Lower lobe of right lung (tissue), 2 donors: Measurements from ENCODE around the gene ANKRD40. TPM values are rescaled to one million over a fixed set of nuclear protein-coding genes. Genes with fewer than 3 reads are reported as not detected.

Experiments
- ATAC-seq, 2 donors: fragments of 200-7000 bp; cut with Tn5 transposase; one replicate each; pipeline ENCODE4 v1.9.1; 2020 to 2022; ENCODE audit warnings: mild to moderate bottlenecking in 2 of 2, moderate library complexity in 2 of 2
- DNase-seq: peaks from one replicate; pipeline ENCODE4 v3.0.0-alpha.2; 2020
- H3K27ac ChIP-seq: fragments of 200-600 bp; one replicate; pipeline ENCODE4 v1.8.0; 2022
- H3K27me3 ChIP-seq: fragments of 200-600 bp; one replicate; pipeline ENCODE4 v1.8.0; 2022; ENCODE audit warnings: low read depth
- H3K36me3 ChIP-seq: fragments of 200-600 bp; one replicate; pipeline ENCODE4 v1.8.0; 2022; ENCODE audit warnings: mild to moderate bottlenecking
- H3K4me1 ChIP-seq: fragments of 200-600 bp; one replicate; pipeline ENCODE4 v1.8.0; 2022
- H3K4me3 ChIP-seq: fragments of 200-600 bp; one replicate; pipeline ENCODE4 v1.8.0; 2022; ENCODE audit warnings: mild to moderate bottlenecking
- H3K9me3 ChIP-seq: fragments of 200-600 bp; one replicate; pipeline ENCODE4 v1.8.0; 2022
- CTCF ChIP-seq: fragments of 200-600 bp; IDR thresholded peaks from one replicate; pipeline ENCODE4 v1.8.0; 2022; ENCODE audit warnings: antibody characterized with exemption, mild to moderate bottlenecking
- intact Hi-C: fragments of 100-400 bp; cut with DNase I; formaldehyde crosslinking; loops from one replicate; pipeline ENCODE4 v1.11.0; 2022
- total RNA-seq: library from RNA; stranded (reverse); fragmentation: NEBNext Ultra II Directional; extraction: Animal tissue kit (Norgen Biotek cat#: 25700); gene quantifications from one replicate; pipeline ENCODE4 v1.2.1, GENCODE V29; 2021
- donor health status: DM: no; HTN: yes; CAD: no; lungs with severe emphysema.

ANKRD40 gene
- total RNA-seq, 1 donor from 2014 or later = 49.5 TPM

DNA sequence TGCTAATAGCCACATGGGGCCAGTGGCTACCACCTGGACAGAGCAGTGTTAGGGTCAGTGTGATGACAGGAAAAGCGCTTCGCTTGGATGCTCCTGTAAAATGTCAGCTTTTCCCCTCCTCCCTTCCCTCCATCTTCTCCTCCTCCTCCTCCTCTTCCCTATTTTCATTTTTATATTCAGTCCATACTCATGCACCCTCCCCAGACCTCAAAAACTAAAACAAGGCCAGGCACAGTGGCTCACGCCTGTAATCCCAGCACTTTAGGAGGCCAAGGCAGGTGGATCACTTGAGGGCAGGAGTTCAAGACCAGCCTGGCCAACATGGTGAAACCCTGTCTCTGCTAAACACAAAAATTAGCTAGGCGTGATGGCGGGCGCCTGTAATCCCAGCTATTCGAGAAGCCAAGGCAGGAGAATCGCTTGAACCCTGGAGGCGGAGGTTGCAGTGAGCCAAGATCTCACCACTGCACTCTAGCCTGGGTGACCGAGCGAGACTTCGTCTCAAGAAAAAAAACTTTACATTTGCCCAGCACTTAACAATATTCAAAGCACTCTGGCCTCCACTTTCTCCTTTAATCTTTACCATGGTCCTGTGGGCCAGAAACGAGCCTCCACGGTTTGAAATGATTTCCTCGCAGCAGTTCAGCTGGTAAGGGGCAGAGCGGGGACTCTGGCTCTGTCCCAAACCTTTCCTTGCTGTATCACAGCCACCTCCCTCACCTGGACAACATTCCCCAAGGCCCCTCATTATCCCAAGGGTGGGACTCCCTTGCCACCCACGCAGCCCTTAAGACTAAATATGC is 21.8 kb downstream of the ANKRD40 start:
- ATAC-seq (no peak), DNase-seq (no peak)
- no peak for TF ChIP-seq CTCF
- Histone ChIP-seq H3K36me3 (no peaks in the 10 kb centered on the region), H3K9me3 (no peaks in the 10 kb centered on the region), H3K27me3 (peaks cover 7% of the 10 kb centered on the region), H3K4me3 (no peak overlapping the region), H3K27ac (no peak overlapping the region), H3K4me1 (peaks cover 31% of the 10 kb centered on the region)
- intact Hi-C loops = no loop called here

DNA sequence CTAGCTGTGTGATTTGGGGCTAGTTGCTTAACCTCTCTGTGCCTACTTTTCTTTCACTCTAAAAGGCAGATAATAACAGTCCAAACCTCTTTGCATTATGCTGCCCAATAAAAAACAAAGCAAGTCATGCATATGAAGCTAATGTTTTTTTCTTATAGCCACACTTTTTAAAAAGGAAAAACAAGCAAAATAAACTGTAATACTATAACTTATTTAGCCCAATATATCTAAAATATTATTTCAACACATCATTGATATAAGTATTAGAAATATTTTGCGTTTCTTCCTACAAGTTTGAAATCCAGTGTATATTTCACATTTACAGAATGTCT is 22.4 kb downstream of the ANKRD40 start:
- no peaks in the 10 kb centered on the region for H3K9me3 ChIP-seq
- H3K27me3 ChIP-seq = peaks cover 7% of the 10 kb centered on the region
- H3K4me3 ChIP-seq = no peak overlapping the region
- no peaks in the 10 kb centered on the region for H3K36me3 ChIP-seq
- peaks cover 25% of the 10 kb centered on the region for H3K4me1 ChIP-seq
- no peak overlapping the region for H3K27ac ChIP-seq
- DNase-seq (no peak), ATAC-seq (no peak)
- no peak for TF ChIP-seq CTCF
- intact Hi-C loops = no loop called here

DNA sequence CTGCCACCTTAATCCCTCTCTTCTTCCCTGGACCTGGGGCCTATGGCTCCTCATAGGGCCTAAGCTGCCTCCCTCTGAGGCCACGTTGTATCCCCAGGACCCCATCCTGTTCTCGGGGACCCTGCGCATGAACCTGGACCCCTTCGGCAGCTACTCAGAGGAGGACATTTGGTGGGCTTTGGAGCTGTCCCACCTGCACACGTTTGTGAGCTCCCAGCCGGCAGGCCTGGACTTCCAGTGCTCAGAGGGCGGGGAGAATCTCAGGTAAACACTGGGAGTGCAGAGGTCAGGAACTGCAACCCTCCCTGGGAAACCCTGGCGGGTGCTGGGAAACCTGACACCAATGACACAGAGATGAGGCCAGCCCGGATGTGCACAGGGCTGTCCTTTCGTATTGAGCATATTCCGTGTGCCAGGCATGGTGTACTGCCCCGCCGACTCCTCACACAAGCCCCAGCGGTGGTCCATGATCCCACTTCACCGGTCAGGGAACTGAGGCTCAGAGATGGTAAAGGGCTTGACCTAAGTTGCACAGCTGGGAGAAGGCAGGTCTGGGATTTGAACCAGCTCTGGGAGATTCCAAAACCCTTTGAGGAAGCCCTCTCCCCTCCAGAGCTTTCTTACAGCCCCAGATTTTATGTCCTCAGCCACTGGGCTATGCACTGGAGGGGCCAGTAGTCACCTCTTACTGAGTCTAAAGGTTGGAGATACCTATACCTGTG is 22.9 kb downstream of the ANKRD40 start:
- Histone ChIP-seq H3K27ac (no peak overlapping the region), H3K4me1 (peaks cover 22% of the 10 kb centered on the region), H3K27me3 (peaks cover 7% of the 10 kb centered on the region), H3K36me3 (no peaks in the 10 kb centered on the region), H3K9me3 (no peaks in the 10 kb centered on the region), H3K4me3 (no peak overlapping the region)
- DNase-seq (no peak), ATAC-seq (no peak)
- intact Hi-C loops = no loop called here
- TF ChIP-seq CTCF = no peak

DNA sequence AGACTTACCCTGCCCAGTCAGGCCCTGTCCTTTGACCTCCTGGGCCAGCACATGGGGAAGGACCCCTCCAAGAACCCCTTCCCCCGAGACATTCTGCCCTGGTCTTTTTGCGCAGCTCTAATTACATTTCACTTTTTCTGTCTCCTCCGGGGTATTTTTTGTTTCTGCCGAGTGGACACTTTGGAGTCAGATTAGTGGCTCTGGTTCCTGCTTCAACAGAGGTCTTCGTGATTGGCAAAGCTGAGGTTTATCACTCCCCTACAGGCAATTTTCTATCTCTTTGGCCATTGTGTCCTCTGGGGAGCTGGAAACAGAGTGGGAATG is 23.5 kb downstream of the ANKRD40 start:
- Histone ChIP-seq H3K36me3 (no peaks in the 10 kb centered on the region), H3K4me1 (peaks cover 16% of the 10 kb centered on the region), H3K27ac (no peak overlapping the region), H3K27me3 (peaks cover 7% of the 10 kb centered on the region), H3K4me3 (no peak overlapping the region), H3K9me3 (no peaks in the 10 kb centered on the region)
- no peak for TF ChIP-seq CTCF
- no peak for DNase-seq
- no peak for ATAC-seq
- intact Hi-C loops = no loop called here

GRCh38 chr17:50683434-50684287 is 24.1 kb downstream of the ANKRD40 start:
- H3K4me3 ChIP-seq = no peak overlapping the region
- DNase-seq (no peak), ATAC-seq (no peak)
- peaks cover 3% of the 10 kb centered on the region for H3K36me3 ChIP-seq
- H3K27me3 ChIP-seq = peaks cover 7% of the 10 kb centered on the region
- no peaks in the 10 kb centered on the region for H3K9me3 ChIP-seq
- TF ChIP-seq CTCF = no peak
- intact Hi-C loops = no loop called here
- H3K4me1 ChIP-seq = peaks cover 14% of the 10 kb centered on the region
- no peak overlapping the region for H3K27ac ChIP-seq
